Activated naive CD4-positive, alpha-beta T cell treated with anti-CD3 and anti-CD28 coated beads, Interleukin-2, amount 10 ng/mL, durations not matched to agents 7 days and 5 days (primary cell): ENCODE measurements around the gene CISD3.

ENCODE experiments used
- CTCF ChIA-PET: fragments of 350-600 bp; sonication (Branson Sonifier 250); formaldehyde crosslinking; loops from one replicate; lab custom pipeline; 2021; ENCODE audit warnings: antibody characterized with exemption; lab: Charles Lee
- DNase-seq: peaks from one replicate; pipeline ENCODE4 v3.0.0-alpha.2; 2020
- H3K27ac Mint-ChIP-seq: one replicate; pipeline ENCODE4 v1.8.0; 2021; ENCODE audit warnings: mild to moderate bottlenecking, moderate library complexity, mixed read lengths
- H3K27me3 Mint-ChIP-seq: one replicate; pipeline ENCODE4 v1.8.0; 2021; ENCODE audit warnings: mild to moderate bottlenecking, mixed read lengths
- H3K36me3 Mint-ChIP-seq: one replicate; pipeline ENCODE4 v1.8.0; 2021; ENCODE audit warnings: mixed read lengths
- H3K4me1 Mint-ChIP-seq: one replicate; pipeline ENCODE4 v1.8.0; 2021; ENCODE audit warnings: mixed read lengths
- H3K4me3 Mint-ChIP-seq: one replicate; pipeline ENCODE4 v1.8.0; 2021; ENCODE audit warnings: mild to moderate bottlenecking, moderate library complexity, mixed read lengths
- H3K9me3 Mint-ChIP-seq: one replicate; pipeline ENCODE4 v1.8.0; 2021; ENCODE audit warnings: mixed read lengths

CISD3 gene, protein sequence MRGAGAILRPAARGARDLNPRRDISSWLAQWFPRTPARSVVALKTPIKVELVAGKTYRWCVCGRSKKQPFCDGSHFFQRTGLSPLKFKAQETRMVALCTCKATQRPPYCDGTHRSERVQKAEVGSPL

DNA sequence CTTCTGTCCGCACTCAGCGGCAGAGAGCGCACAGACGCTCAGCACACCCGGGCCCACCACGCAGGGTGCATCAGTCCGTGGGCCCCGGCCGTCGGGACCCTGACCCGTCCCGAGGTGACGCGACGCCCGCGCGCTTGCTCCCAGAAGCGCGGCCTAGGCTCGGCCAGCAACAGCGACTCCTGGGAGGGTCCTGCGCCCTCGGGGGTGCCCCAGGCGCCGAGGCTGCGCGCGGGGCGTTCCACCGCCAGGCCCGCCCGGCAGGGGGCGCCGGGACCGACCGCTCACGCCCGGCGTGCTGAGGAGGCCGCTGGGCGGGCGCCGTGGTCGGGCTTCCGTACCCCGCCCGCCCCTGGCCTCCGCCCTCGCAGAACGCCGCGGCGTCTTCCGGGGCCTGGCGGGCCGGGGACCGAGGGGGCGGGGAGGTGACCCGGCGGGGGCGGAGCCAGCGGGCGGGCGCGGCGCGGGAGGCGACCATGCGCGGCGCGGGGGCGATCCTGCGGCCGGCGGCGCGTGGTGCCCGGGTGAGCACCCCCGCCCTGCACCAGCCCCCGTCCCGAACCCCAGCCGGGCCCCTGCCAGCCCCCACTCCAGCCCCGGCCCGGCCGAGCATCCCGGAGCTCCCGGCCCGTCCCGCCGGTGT is at the start of gene CISD3:
TSS of gene CISD3 (plus strand) at position 456 of the 640 bp plus-strand sequence. CDS start at position 474, 18 bp downstream.
- Mint-ChIP-seq H3K27ac (peak within 1 kb of the TSS; percentile 94), H3K36me3 (peaks cover 39% of the 10 kb centered on the region), H3K4me3 (peak within 1 kb of the TSS; percentile 100), H3K9me3 (no peaks in the 10 kb centered on the region), H3K27me3 (no peaks in the 10 kb centered on the region), H3K4me1 (peaks cover 82% of the 10 kb centered on the region)
- DNase-seq, result peak; percentile 89
- CTCF ChIA-PET, result interaction anchor here (1.2 to 8.3 kb wide), 6 partner anchors 14 to 127 kb away, joined by 4 to 116 read pairs (median 10); partner anchors contain the start of gene EPOP

DNA sequence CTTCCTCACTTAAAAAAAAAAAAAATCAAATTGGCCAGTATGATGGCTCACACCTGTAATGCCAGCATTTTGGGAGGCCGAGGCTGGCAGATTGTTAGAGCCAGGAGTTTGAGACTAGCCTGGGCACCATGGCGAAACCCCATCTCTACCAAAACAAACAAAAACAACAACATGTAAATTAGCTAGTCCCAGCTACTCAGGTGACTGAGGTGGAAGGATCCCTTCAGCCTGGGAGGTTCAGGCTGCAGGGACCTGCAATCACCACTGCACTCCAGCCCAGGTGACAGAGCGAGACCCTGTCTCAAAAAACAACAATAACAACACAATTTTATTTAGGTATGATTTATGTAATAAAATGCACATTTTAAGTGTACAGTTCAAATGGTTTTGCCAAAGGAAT is 49.0 kb upstream of the CISD3 start:
- Mint-ChIP-seq H3K4me3 (no peak overlapping the region), H3K27me3 (peaks cover 25% of the 10 kb centered on the region), H3K36me3 (no peaks in the 10 kb centered on the region), H3K27ac (no peak overlapping the region), H3K4me1 (peaks cover 15% of the 10 kb centered on the region), H3K9me3 (no peaks in the 10 kb centered on the region)
- DNase-seq, result no peak
- CTCF ChIA-PET, result interaction anchor here (1.2 to 1.8 kb wide), 3 partner anchors 16 to 54 kb away, joined by 3 to 12 read pairs (median 6); no protein-coding TSS in a partner anchor

DNA sequence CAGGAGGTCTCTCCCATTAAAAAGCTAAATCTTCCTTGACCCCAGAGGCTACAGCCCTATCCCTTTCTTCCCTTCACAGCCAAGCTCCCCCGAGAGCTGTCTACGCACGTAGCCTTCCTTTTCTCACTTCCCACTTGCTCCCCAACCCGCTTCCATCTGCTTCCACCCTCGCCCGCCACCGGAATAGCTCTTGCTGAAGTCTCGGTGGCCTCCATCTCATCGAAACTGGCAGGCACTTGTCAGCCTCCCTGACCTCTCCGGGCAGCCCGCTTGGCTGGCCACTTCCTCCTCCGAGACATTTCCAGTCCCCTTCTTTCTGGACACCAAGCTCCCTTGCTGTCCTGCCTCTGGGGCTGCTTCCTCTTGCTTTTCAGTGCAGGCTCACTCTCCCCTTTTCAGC is 44.6 kb upstream of the CISD3 start:
- peaks cover 33% of the 10 kb centered on the region for H3K27me3 Mint-ChIP-seq
- no peak for DNase-seq
- H3K27ac Mint-ChIP-seq, result no peak overlapping the region
- no peaks in the 10 kb centered on the region for H3K36me3 Mint-ChIP-seq
- no peak overlapping the region for H3K4me3 Mint-ChIP-seq
- CTCF ChIA-PET, result interaction anchor here (1.6 to 4.2 kb wide), 2 partner anchors 9 to 49 kb away, joined by 10 to 22 read pairs; partner anchors contain the start of gene EPOP
- H3K9me3 Mint-ChIP-seq, result no peaks in the 10 kb centered on the region
- H3K4me1 Mint-ChIP-seq, result no peaks in the 10 kb centered on the region

DNA sequence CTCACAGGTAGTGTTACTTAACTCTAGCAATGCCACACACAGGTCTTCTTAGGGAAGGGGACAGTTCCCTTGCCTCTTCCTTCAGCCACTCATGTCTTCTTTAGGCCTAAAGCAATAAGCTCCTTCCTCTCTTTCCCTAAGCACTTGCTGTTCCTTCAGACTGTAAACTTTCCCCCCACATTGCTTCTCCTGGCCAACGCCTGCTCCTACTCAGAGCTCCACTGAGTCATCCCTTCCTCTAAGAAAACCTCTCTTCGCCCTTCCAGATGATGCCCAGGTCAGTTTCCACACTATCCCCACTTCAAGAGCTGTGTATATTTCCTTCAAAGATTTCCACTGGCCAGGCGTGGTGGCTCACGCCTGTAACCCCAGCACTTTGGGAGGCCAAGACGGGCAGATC is 42.9 kb upstream of the CISD3 start:
- CTCF ChIA-PET, result interaction anchor here (1.0 to 4.2 kb wide), 3 partner anchors 11 to 49 kb away, joined by 3 to 22 read pairs (median 5); partner anchors contain the start of gene EPOP
- H3K27me3 Mint-ChIP-seq, result peaks cover 45% of the 10 kb centered on the region
- peak overlapping the region; percentile 38 for H3K27ac Mint-ChIP-seq
- H3K4me1 Mint-ChIP-seq, result no peaks in the 10 kb centered on the region
- DNase-seq, result no peak
- H3K4me3 Mint-ChIP-seq, result no peak overlapping the region
- H3K9me3 Mint-ChIP-seq, result no peaks in the 10 kb centered on the region
- no peaks in the 10 kb centered on the region for H3K36me3 Mint-ChIP-seq

DNA sequence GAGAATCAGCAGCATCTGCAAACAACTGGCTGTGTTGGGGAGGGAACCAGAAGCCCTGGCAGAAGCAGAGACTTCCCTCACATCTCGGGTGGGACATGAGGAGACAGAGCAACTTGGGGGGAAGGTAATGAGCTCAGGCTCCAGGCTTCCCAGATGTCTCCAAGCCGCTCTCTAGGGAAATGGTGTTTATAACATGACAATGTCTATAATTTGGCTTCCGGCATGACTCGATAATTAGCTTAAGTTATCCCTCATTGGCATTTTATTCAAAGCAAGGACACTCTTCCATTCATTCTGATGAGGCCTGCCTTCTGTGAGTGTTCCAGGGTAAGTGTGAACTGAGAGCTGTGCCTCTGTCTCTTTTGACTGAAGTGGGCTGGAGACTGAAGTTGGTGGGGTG is 39.8 kb upstream of the CISD3 start:
- CTCF ChIA-PET, result interaction anchor here (1.4 kb wide), 2 partner anchors 14 to 45 kb away, joined by 3 to 5 read pairs; no protein-coding TSS in a partner anchor
- no peaks in the 10 kb centered on the region for H3K9me3 Mint-ChIP-seq
- H3K27me3 Mint-ChIP-seq, result peaks cover 47% of the 10 kb centered on the region
- no peak overlapping the region for H3K4me3 Mint-ChIP-seq
- no peaks in the 10 kb centered on the region for H3K4me1 Mint-ChIP-seq
- DNase-seq, result no peak
- no peaks in the 10 kb centered on the region for H3K36me3 Mint-ChIP-seq
- no peak overlapping the region for H3K27ac Mint-ChIP-seq

DNA sequence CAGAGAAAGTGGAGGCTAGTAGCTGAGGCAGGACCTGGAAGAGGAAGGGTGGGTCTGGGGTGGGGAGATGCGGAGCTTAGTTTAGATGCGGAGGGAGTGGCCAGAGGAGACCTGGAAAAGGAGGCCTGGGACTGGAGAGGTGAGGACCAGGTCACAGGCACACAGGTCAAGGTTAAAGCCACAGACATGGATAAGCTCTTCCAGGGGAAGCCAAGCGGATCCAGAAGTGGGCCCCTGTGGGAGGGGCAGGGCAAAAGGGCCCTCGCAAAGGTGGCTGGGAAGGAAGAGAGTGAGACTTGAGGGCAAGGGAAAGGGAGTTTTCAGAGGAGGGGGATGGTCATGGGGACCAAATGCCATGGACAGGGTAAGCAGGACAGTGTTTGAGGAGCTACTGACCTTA is 39.0 kb upstream of the CISD3 start:
- H3K4me3 Mint-ChIP-seq, result no peak overlapping the region
- CTCF ChIA-PET, result interaction anchor here (1.4 kb wide), 2 partner anchors 14 to 44 kb away, joined by 3 to 5 read pairs; no protein-coding TSS in a partner anchor
- H3K27ac Mint-ChIP-seq, result no peak overlapping the region
- H3K27me3 Mint-ChIP-seq, result peaks cover 40% of the 10 kb centered on the region
- DNase-seq, result no peak
- H3K9me3 Mint-ChIP-seq, result no peaks in the 10 kb centered on the region
- no peaks in the 10 kb centered on the region for H3K36me3 Mint-ChIP-seq
- peaks cover 5% of the 10 kb centered on the region for H3K4me1 Mint-ChIP-seq

DNA sequence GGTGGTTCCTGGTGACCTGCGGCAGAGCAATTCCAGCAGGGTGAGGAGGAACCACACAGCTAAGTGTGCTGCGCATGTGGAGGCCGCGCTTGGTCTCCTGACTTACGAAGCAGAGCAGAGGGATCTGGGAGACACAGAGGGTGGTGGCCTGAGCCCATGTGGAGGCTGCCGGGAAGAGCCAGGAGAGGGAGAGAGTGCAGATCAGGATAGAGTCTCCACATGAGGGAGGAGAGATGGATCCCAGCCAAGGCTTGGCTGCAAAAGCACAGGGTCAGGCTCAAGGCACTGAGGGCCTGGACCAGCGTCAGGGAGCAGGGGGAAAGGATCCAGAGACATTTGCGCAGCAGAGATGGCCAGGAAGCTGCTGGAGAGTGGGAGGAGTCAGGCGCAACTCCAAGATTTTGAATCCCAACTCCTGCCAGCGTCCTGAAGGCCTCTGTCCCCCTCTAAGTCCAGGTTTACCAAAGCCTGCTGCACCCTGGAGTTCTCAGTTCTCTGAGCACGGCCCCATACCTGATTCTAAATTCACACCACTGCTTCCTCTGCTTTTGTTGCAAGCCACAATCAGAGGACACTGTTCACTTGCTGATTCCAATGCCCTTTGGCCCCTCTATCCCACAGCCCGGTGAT is 36.3 kb upstream of the CISD3 start:
- DNase-seq, result no peak
- CTCF ChIA-PET, result interaction anchor here (1.9 to 2.0 kb wide), 2 partner anchors 16 to 38 kb away, joined by 5 to 6 read pairs; no protein-coding TSS in a partner anchor
- no peak overlapping the region for H3K4me3 Mint-ChIP-seq
- H3K9me3 Mint-ChIP-seq, result no peaks in the 10 kb centered on the region
- peak overlapping the region; percentile 6 for H3K27ac Mint-ChIP-seq
- H3K4me1 Mint-ChIP-seq, result peaks cover 20% of the 10 kb centered on the region
- no peaks in the 10 kb centered on the region for H3K36me3 Mint-ChIP-seq
- peaks cover 39% of the 10 kb centered on the region for H3K27me3 Mint-ChIP-seq

DNA sequence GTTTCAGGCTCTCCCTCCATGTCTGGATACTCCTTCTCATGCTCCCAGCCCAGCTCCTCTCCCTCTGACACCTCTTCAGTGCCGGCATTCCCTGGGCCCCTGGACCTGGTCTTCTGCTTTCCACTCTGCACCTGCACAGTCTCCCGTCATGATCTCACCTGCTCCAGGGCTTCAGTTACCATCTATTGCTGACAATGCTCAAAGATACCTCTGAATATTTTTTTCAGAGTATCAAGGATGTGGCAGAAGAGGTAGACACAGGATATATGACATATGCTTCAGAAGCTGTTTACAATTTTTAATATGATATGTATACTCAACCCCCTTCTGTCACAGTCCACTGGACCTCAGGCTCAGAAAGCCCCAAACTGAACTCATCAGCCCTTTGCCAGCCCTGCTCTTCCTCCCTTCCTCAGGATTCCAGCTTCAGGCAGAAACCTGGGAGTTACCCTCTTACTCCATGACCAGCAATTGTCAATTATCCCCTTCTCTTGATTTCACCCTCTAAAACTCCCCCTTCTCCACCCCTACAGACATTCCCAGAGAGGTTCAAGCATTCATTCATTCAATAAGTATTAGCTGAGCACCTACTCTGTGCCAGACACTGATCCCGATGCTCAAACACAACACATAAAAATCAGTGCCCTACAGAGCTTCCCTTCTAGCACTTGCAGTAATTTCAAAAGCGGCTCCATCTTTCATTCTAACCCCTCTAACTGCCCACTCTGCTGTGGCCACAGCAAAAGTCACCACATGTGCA is 32.9 kb upstream of the CISD3 start:
- CTCF ChIA-PET, result interaction anchor here (0.8 to 2.4 kb wide), 3 partner anchors 17 to 38 kb away, joined by 3 to 18 read pairs (median 3); partner anchors contain the start of gene EPOP
- H3K4me1 Mint-ChIP-seq, result peaks cover 39% of the 10 kb centered on the region
- no peaks in the 10 kb centered on the region for H3K36me3 Mint-ChIP-seq
- H3K9me3 Mint-ChIP-seq, result no peaks in the 10 kb centered on the region
- peak overlapping the region; percentile 60 for H3K27ac Mint-ChIP-seq
- no peak overlapping the region for H3K4me3 Mint-ChIP-seq
- peaks cover 26% of the 10 kb centered on the region for H3K27me3 Mint-ChIP-seq
- no peak for DNase-seq

DNA sequence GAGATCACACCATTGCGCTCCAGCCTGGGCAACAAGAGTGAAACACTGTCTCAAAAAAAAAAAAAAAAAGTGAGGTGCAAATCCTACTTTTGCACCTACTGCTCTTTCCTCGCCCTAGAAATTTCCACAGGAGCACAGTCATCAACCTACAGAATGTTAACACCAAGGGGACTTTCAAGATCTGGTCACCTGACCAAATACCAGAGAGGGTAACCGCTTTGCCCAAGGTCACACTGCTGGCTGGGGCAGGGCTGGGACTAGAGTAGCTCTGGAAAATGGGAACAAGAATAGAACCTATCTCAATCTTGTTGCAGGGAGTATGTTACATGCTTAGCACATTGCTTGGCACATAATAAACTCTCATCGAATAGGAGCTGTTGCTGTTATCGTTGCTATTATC is 31.4 kb upstream of the CISD3 start:
- no peak overlapping the region for H3K27ac Mint-ChIP-seq
- CTCF ChIA-PET, result interaction anchor here (1.5 to 4.0 kb wide), 2 partner anchors 30 to 36 kb away, joined by 3 to 13 read pairs; no protein-coding TSS in a partner anchor
- H3K27me3 Mint-ChIP-seq, result peaks cover 17% of the 10 kb centered on the region
- no peaks in the 10 kb centered on the region for H3K36me3 Mint-ChIP-seq
- H3K4me1 Mint-ChIP-seq, result peaks cover 47% of the 10 kb centered on the region
- no peak for DNase-seq
- no peaks in the 10 kb centered on the region for H3K9me3 Mint-ChIP-seq
- no peak overlapping the region for H3K4me3 Mint-ChIP-seq

DNA sequence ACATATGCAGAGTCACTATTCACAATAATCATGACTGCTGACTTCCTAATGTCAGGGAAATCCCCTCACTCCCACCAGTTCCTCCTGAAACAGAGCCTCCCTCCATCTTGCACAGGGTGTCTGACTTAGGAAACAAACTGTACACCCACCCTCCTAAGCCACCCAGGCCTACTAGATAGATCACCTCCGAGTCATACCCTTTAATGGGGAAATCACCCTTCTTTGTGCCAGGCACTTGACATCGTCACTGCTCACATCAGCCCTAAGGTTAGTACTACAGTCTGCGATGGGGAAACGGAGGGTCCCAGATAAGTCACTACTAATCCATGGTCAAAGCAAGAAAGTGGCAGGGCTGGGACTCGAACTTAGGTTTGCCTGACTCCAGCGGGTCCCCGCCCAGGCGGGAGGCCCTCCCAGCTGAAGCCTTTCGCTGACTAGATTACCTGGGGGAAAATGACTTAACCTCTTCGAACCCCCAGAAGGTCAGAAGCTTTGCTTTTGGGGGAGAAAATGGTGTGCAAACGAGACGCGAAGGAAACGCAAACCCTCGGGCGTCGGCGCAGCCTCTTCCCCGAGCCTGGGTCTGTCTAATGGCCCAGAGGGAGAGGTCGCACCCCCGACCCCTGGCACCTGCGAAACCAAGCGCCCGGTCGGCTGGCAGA is 28.5 kb upstream of the CISD3 start:
- H3K4me1 Mint-ChIP-seq, result peaks cover 46% of the 10 kb centered on the region
- H3K36me3 Mint-ChIP-seq, result peaks cover 12% of the 10 kb centered on the region
- H3K27ac Mint-ChIP-seq, result peak overlapping the region; percentile 91
- peaks cover 10% of the 10 kb centered on the region for H3K27me3 Mint-ChIP-seq
- peak overlapping the region; percentile 57 for H3K4me3 Mint-ChIP-seq
- CTCF ChIA-PET, result interaction anchor here (1.0 to 4.0 kb wide), 3 partner anchors 24 to 33 kb away, joined by 3 to 13 read pairs (median 3); no protein-coding TSS in a partner anchor
- H3K9me3 Mint-ChIP-seq, result no peaks in the 10 kb centered on the region
- peak; percentile 83 for DNase-seq

DNA sequence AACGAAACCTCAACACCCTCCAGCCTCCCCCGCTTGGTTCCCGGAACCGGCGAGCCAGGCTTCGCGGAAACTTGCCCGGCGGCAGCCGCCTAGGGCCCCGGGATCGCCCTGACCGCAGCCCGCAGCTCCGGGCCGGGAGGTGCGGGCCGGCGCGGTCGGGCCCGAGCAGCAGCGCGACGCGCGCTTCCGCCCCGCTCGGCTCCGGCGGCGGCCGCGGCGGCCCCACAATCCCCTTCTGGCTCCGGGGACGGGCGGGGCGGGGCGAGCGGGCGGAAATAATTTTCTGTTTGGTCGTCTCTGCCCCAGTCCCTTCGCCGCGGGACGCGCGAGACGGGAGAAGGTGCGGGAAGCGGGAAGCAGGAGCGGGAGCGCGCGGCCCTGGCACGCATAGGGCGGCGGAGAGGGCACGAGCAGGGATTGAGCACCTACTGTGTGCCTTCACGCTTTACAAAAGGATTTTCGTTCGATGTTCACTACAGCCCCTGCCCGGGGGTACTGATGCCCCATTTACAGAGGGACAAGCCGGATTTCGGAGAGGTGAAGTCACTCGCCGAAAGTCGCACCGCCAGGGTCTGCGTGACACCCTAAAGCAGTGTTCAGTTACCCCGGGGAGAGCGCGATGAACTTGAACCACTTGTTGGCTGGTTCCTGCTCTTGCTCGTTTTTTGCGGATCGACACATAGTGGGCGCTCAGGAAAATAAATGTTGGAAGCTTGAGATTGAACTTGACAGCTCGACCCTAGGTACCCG is 27.8 kb upstream of the CISD3 start:
- peaks cover 16% of the 10 kb centered on the region for H3K36me3 Mint-ChIP-seq
- DNase-seq, result peak; percentile 89
- H3K27ac Mint-ChIP-seq, result peak overlapping the region; percentile 98
- CTCF ChIA-PET, result interaction anchor here (4.0 kb wide), 1 partner anchor 32 kb away, joined by 13 read pairs; no protein-coding TSS in a partner anchor
- peaks cover 5% of the 10 kb centered on the region for H3K27me3 Mint-ChIP-seq
- peaks cover 44% of the 10 kb centered on the region for H3K4me1 Mint-ChIP-seq
- H3K9me3 Mint-ChIP-seq, result no peaks in the 10 kb centered on the region
- peak overlapping the region; percentile 93 for H3K4me3 Mint-ChIP-seq

DNA sequence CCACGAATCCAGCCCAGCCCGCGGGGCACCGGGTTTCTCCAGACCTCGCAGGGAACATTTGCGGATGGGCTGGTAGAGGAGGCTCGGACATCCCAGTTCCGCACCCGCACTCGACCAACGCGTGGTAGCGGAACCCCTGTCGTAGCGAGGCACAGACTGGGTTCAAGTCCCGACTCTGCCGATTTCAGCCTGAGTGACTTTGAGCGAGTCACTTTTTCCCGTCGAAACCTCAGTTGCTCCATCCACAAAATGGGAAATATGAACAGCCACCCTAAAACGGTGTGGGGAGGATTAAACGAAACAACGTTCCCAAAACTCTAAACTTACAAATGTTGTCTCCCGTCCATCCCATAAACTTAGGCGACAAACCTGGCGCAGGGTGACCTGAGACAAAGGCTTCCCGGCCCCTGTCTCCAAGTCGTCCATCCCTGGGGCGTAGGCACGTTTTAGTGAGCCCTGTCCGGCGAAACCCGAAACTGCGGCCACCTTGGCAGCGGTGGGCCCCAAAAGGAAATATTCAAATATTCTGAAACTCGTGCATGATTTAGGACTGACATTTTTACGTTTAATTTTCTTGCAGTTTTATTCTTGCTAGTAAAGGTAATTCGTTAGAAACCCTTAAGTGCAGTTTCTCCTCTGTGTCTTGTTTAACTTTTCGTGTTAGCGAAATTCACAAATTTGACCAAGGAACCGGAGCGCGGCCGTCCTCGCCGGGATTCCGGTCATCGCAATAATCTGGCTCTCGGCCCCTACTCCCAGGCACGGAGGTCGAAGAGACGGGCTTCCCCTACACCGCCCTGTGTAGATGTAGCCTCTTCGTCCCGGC is 27.0 kb upstream of the CISD3 start:
- Mint-ChIP-seq H3K9me3 (no peaks in the 10 kb centered on the region), H3K4me3 (peak overlapping the region; percentile 93), H3K4me1 (peaks cover 46% of the 10 kb centered on the region), H3K27ac (peak overlapping the region; percentile 98), H3K27me3 (peaks cover 5% of the 10 kb centered on the region), H3K36me3 (peaks cover 21% of the 10 kb centered on the region)
- DNase-seq, result peak; percentile 50
- CTCF ChIA-PET, result no interaction called here
